ENCODE results near the gene HMGXB4. TPM values are rescaled to one million over a fixed set of nuclear protein-coding genes. Genes with fewer than 3 reads are reported as not detected.

HMGXB4 gene
- total RNA-seq, 1 donor from 2014 or later: 6.8 TPM

DNA sequence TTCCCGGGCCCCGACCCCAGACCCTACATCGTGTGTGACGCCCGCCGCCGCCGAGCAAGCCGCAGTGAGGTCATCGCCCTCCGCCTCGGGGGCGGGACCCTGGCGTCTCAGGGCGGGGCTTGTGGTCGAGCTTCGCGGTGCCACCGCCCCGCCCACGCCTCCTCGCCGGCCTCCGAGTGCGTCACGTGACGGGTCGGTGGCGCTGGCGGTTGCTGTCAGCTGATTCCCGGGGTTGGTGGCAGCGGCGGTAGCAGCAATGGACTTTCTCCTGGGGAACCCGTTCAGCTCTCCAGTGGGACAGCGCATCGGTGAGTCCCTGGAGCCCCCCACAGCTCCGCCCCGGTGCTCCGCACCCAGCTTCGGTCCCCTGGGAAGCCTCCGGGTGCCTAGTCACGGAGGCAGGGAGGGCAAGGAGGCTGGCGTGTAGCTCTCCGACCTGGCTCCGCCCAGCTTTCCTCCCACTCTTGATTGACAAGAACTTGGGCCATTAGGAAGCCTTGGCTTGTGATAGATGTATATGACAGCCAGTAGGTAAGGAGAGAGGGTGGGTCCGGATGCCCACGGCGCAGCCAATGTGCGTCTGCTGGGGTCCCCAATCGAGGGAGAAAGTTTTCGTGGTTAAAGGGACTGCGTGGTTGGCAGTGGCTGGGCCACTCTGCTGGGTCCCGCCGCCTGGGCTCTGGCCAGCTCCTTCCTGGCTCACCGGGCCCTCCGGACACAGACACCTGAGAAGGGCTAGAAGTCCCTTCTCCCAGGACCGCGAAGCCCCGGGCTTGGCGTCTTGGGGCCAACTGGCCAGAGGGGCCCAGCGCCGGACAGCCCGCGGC is 42.6 kb downstream of the HMGXB4 start, which contains the start of gene TOM1:
Gene TOM1, plus strand, starts transcription at position 222 of the 827 bp plus-strand sequence. Its CDS starts 35 bp downstream, at position 257.
- no peaks in the 10 kb centered on the region for H3K27me3 ChIP-seq
- H3K4me1 ChIP-seq: peaks cover 0 to 17% of the 10 kb centered on the region in 2 donors
- peak within 1 kb of the TSS; percentile 84 to 92 for H3K4me3 ChIP-seq
- H3K36me3 ChIP-seq: no peaks in the 10 kb centered on the region
- H3K9me3 ChIP-seq: no peaks in the 10 kb centered on the region
- intact Hi-C loops (cut with DNase I): loop anchor here (1.0 to 5.0 kb wide), 3 partner anchors 13 to 1227 kb away; partner anchors contain the start of gene EIF3D
- H3K27ac ChIP-seq: peak within 1 kb of the TSS; percentile 96 to 99
- TF ChIP-seq, protein P1, sequence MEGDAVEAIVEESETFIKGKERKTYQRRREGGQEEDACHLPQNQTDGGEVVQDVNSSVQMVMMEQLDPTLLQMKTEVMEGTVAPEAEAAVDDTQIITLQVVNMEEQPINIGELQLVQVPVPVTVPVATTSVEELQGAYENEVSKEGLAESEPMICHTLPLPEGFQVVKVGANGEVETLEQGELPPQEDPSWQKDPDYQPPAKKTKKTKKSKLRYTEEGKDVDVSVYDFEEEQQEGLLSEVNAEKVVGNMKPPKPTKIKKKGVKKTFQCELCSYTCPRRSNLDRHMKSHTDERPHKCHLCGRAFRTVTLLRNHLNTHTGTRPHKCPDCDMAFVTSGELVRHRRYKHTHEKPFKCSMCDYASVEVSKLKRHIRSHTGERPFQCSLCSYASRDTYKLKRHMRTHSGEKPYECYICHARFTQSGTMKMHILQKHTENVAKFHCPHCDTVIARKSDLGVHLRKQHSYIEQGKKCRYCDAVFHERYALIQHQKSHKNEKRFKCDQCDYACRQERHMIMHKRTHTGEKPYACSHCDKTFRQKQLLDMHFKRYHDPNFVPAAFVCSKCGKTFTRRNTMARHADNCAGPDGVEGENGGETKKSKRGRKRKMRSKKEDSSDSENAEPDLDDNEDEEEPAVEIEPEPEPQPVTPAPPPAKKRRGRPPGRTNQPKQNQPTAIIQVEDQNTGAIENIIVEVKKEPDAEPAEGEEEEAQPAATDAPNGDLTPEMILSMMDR (IDR thresholded peaks at IDR 0.05): no peak
- DNase-seq (ENCODE audit: low spot score in 2 of 2): peak; percentile 89 to 98

DNA sequence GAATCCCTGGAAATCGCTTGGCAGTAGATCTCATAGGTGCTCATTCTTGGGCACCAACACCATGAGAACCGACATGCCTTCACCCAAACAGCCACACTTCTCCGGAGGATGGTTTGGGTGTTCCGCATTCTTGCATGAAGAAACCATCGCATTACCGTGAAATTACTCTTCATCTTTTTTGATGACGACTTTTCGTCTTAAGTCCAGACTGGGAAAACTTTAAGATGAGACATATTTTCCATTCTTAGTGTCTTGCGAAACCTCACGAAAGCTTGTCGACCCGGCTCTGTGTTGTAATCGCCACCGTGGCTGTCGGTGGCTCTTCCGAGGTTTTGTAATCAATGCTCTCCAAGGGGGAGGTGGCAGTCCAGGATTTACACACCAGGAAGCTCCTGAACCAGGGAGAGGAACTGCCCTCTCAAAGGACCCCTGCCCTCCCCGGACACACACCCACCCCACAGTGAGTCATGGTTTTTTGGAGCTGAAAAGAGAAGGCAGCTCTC is 44.1 kb downstream of the HMGXB4 start:
- intact Hi-C loops (cut with DNase I): loop anchor here (5.0 kb wide), 1 partner anchor 1226 kb away; the partner anchor contains the start of gene EIF3D
- DNase-seq (ENCODE audit: low spot score in 2 of 2): peak; percentile 50 to 76
- peak overlapping the region in 1 of 2 donors; percentile 92 for H3K4me3 ChIP-seq

GRCh38 chr22:35303029-35303624 is 45.8 kb downstream of the HMGXB4 start:
- Histone ChIP-seq H3K9me3 (no peaks in the 10 kb centered on the region), H3K27me3 (no peaks in the 10 kb centered on the region), H3K27ac (no peak overlapping the region), H3K4me1 (peaks cover 0 to 17% of the 10 kb centered on the region in 2 donors), H3K4me3 (no peak overlapping the region), H3K36me3 (no peaks in the 10 kb centered on the region)
- TF ChIP-seq, protein P1 (IDR thresholded peaks at IDR 0.05): no peak
- intact Hi-C loops (cut with DNase I): loop anchor here (5.0 kb wide), 1 partner anchor 1224 kb away; the partner anchor contains the start of gene EIF3D
- no peak for DNase-seq (ENCODE audit: low spot score in 2 of 2)

More for the DNA sequence above, 44.1 kb downstream of the HMGXB4 start:
- Histone ChIP-seq H3K36me3 (no peaks in the 10 kb centered on the region), H3K4me1 (peaks cover 0 to 17% of the 10 kb centered on the region in 2 donors), H3K27ac (peak overlapping the region; percentile 96 to 99), H3K27me3 (no peaks in the 10 kb centered on the region), H3K9me3 (no peaks in the 10 kb centered on the region)
- TF ChIP-seq, protein P1 (IDR thresholded peaks at IDR 0.05): no peak

DNA sequence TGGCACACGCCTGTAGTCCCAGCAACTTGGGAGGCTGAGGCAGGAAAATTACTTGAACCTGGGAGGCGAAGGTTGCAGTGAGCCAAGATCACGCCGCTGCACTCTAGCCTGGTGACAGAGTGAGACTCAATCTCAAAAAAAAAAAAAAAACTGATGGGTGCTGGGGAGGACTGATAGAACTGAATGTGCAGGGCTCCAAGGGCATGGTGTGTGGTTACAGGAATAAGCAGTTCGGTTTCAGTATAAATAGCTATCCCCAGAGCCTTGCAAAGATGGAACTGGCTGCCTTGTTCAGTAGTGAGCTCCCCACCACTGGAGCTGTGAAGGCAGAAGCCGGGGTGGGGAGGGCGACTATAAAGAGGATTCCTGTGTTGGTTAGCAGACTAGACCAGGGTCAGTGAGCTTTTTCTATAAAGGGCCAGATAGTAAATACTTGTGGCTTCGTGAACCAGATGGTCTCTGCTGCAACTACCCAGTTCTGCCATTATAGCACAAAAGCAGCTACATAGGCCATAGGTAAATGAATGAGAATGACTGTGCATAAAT is 48.3 kb downstream of the HMGXB4 start:
- H3K36me3 ChIP-seq: no peaks in the 10 kb centered on the region
- no peaks in the 10 kb centered on the region for H3K27me3 ChIP-seq
- H3K27ac ChIP-seq: no peak overlapping the region
- intact Hi-C loops (cut with DNase I): no loop called here
- H3K4me1 ChIP-seq: peaks cover 0 to 12% of the 10 kb centered on the region in 2 donors
- no peak overlapping the region for H3K4me3 ChIP-seq
- peak in 1 of 2 donors; percentile 56 for DNase-seq (ENCODE audit: low spot score in 2 of 2)
- H3K9me3 ChIP-seq: no peaks in the 10 kb centered on the region
- TF ChIP-seq, protein P1 (IDR thresholded peaks at IDR 0.05): no peak

DNA sequence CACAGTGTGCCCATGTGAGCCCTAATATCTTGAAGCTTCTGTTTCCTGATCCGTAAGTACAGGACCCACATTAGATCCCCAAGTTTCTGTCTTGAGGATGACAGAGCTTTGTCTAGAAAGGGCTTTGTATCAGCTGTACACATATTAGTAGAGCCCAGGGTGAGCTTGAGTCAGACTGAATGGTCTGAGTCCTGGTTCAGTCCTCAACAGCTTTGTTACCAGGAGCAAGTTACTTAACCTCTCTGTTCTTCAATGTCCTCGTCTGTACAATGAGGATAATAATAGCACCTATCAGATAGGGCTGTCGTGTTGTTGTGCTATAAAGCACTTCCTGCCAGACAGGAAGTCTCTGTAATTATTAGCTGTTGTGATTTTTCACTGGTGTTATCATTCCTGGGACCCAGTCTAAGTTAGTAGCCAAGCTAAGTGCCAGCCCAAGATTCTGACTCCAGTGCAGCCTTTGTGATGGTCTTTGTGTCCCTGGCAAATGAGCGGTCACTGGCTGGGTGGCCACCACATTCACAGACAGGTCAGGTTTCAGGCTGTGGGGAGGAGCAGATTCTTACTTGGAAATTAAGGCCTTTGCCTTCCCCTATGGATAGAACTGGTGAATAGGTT is 49.2 kb downstream of the HMGXB4 start:
- TF ChIP-seq, protein P1 (IDR thresholded peaks at IDR 0.05): no peak
- intact Hi-C loops (cut with DNase I): no loop called here
- Histone ChIP-seq H3K27me3 (no peaks in the 10 kb centered on the region), H3K4me3 (no peak overlapping the region), H3K4me1 (peaks cover 0 to 3% of the 10 kb centered on the region in 2 donors), H3K36me3 (no peaks in the 10 kb centered on the region), H3K27ac (no peak overlapping the region), H3K9me3 (no peaks in the 10 kb centered on the region)
- peak in 1 of 2 donors; percentile 51 for DNase-seq (ENCODE audit: low spot score in 2 of 2)
